ENCODE data around the gene CTNNA2.

- TF ChIP-seq, protein P1, sequence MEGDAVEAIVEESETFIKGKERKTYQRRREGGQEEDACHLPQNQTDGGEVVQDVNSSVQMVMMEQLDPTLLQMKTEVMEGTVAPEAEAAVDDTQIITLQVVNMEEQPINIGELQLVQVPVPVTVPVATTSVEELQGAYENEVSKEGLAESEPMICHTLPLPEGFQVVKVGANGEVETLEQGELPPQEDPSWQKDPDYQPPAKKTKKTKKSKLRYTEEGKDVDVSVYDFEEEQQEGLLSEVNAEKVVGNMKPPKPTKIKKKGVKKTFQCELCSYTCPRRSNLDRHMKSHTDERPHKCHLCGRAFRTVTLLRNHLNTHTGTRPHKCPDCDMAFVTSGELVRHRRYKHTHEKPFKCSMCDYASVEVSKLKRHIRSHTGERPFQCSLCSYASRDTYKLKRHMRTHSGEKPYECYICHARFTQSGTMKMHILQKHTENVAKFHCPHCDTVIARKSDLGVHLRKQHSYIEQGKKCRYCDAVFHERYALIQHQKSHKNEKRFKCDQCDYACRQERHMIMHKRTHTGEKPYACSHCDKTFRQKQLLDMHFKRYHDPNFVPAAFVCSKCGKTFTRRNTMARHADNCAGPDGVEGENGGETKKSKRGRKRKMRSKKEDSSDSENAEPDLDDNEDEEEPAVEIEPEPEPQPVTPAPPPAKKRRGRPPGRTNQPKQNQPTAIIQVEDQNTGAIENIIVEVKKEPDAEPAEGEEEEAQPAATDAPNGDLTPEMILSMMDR (conservative IDR thresholded peaks at IDR 0.05 in 1 of 2, IDR thresholded peaks at IDR 0.05 in 1 of 2; ENCODE audit: extremely low read depth in 1 of 2, insufficient read depth in 1 of 2, low read depth in 1 of 2, low read length in 2 of 2), result no peak
- no peak for TF ChIP-seq EZH2 (IDR thresholded peaks at IDR 0.05; ENCODE audit: borderline replicate concordance, low read length)
These were observed 106.6 kb downstream of the CTNNA2 start for GRCh38 chr2:79619442-79619841.

Data from mammary epithelial cell (primary cell).